Esophagus muscularis mucosa (tissue), 4 donors: ENCODE results near the gene DHX34. TPM values are rescaled to one million over a fixed set of nuclear protein-coding genes. Genes with fewer than 3 reads are reported as not detected.

Source experiments
- DNase-seq: peaks from one replicate; pipeline ENCODE4 v3.0.0-alpha.2; 2017; ENCODE audit errors: extremely low spot score
- H3K27ac ChIP-seq, 4 donors: fragments of 200-600 bp; sonication (generic); replicated peaks in 1 of 4; 1 replicate in 3 of 4; 2 replicates in 1 of 4; pipeline ENCODE4 v1.5.1; 2016 to 2019; ENCODE audit warnings: mild to moderate bottlenecking in 1 of 4
- H3K27me3 ChIP-seq, 4 donors: fragments of 200-600 bp; sonication (generic); one replicate each; pipeline versions ENCODE4 v1.5.1 to v1.6.0; 2016 to 2019
- H3K36me3 ChIP-seq, 4 donors: fragments of 200-600 bp; sonication (generic); one replicate each; pipeline ENCODE4 v1.5.1; 2016 to 2019
- H3K4me1 ChIP-seq, 4 donors: fragments of 200-600 bp; sonication (generic); one replicate each; pipeline ENCODE4 v1.5.1; 2016 to 2019
- H3K4me3 ChIP-seq, 4 donors: fragments of 200-600 bp; sonication (generic); 1 replicate in 2 of 4; 2 replicates in 2 of 4; pipeline ENCODE4 v1.5.1; 2016 to 2019; ENCODE audit warnings: mild to moderate bottlenecking in 4 of 4, moderate library complexity in 1 of 4
- H3K9me3 ChIP-seq, 4 donors: fragments of 200-600 bp; sonication (generic); 1 replicate in 3 of 4; 2 replicates in 1 of 4; pipeline ENCODE4 v1.5.1; 2016 to 2019
- EP300 ChIP-seq: sonication (generic); formaldehyde crosslinking; IDR thresholded peaks from one replicate; pipeline ENCODE4 v1.6.1; 2017; ENCODE audit warnings: antibody characterized with exemption
- POLR2A ChIP-seq: fragments of 450-650 bp; IDR thresholded peaks from one replicate; pipeline ENCODE4 v1.6.1; 2017; ENCODE audit warnings: antibody characterized with exemption, moderate library complexity, mild to moderate bottlenecking, low read depth
- POLR2AphosphoS5 ChIP-seq, 2 donors: sonication (generic); formaldehyde crosslinking; IDR thresholded peaks; one replicate each; pipeline ENCODE4 v1.6.1; 2017; ENCODE audit warnings: antibody characterized with exemption in 2 of 2
- WGBS: methylation state at CpG from one replicate; pipeline ENCODE4 v1.1.5; 2018; 5-methylcytosine and 5-hydroxymethylcytosine counted together
- intact Hi-C: fragments of 100-400 bp; cut with DNase I; formaldehyde crosslinking; loops from one replicate; pipeline ENCODE4 v1.15.1; 2023
- total RNA-seq, 4 donors: library from RNA; depleted of rRNA; stranded (reverse); fragments of >200 nt; gene quantifications; one replicate each; pipeline versions ENCODE4 v1.1.0 to v1.2.1, GENCODE V29; 2016
- TF ChIP-seq, protein P1 (sequence below), 3 experiments: fragments of 200-600 bp in 2 of 3; fragments of 450-650 bp in 1 of 3; sonication (generic) in 2 of 3; IDR thresholded peaks; one replicate each; pipeline ENCODE4 v1.5.1; 2017 to 2019; ENCODE audit warnings: antibody characterized with exemption in 3 of 3, mild to moderate bottlenecking in 2 of 3, moderate library complexity in 1 of 3

Gene DHX34
- total RNA-seq, 4 donors from 2014 or later: 9.1 to 15.6 (median 12.2) TPM

DNA sequence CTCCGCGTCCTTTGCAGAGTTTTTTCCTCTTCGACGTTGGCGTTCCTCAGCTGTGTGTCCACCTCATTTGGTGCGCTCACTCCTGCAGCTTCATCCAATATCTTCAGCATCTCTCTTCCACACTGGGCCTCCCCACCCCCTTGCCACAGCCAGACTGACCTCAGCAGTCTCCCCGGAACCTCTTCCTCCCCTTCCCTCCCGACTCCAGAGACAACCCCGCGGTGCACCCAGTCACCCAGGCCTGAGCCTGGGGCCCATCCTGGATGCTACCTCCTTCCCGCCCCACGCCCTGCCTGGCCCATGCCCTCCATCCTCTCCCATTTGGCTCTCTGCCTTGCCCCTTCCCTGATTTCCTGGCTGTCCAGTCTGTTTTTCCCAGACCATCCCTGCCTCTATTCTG is 25.2 kb upstream of the DHX34 start:
- TF ChIP-seq POLR2AphosphoS5 (IDR thresholded peaks at IDR 0.05): no peak
- TF ChIP-seq EP300: no peak
- TF ChIP-seq, protein P1, sequence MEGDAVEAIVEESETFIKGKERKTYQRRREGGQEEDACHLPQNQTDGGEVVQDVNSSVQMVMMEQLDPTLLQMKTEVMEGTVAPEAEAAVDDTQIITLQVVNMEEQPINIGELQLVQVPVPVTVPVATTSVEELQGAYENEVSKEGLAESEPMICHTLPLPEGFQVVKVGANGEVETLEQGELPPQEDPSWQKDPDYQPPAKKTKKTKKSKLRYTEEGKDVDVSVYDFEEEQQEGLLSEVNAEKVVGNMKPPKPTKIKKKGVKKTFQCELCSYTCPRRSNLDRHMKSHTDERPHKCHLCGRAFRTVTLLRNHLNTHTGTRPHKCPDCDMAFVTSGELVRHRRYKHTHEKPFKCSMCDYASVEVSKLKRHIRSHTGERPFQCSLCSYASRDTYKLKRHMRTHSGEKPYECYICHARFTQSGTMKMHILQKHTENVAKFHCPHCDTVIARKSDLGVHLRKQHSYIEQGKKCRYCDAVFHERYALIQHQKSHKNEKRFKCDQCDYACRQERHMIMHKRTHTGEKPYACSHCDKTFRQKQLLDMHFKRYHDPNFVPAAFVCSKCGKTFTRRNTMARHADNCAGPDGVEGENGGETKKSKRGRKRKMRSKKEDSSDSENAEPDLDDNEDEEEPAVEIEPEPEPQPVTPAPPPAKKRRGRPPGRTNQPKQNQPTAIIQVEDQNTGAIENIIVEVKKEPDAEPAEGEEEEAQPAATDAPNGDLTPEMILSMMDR (IDR thresholded peaks at IDR 0.05): no peak
- no peak for TF ChIP-seq POLR2A
- WGBS: 79% methylated on average over 12 of the region's 12 CpGs

DNA sequence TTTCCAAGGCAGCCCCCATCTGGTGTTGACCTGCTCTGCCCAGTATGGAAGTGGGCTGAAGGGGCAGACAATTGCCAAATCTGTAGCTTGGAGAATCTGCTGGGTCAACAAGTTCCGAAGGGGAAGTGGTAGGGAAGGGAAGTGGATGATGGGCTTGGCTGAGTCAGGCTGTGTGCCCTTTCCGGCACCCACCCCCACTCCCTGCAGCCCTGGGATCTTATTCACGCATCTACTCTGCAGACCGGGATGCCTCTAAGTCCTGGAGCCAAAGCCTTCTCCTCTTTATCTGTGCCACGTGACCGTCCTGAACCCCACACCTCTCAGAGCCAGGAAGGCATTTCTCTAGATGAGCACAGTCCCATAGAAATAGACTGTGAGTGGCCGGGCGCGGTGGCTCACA is 24.6 kb upstream of the DHX34 start:
- no peaks in the 10 kb centered on the region for H3K36me3 ChIP-seq
- H3K9me3 ChIP-seq: no peaks in the 10 kb centered on the region
- TF ChIP-seq POLR2A (no peak), POLR2AphosphoS5 (IDR thresholded peaks at IDR 0.05) (peak in 1 of 2 donors; percentile 38)
- peaks cover 0 to 54% (median 6%) of the 10 kb centered on the region in 4 donors for H3K27me3 ChIP-seq
- no peak overlapping the region for H3K4me3 ChIP-seq
- WGBS: 56% methylated on average over 9 of the region's 9 CpGs
- intact Hi-C loops: no loop called here
- peak overlapping the region in 3 of 4 donors; percentile 13 to 53 (median 37) for H3K27ac ChIP-seq
- no peak for DNase-seq
- no peaks in the 10 kb centered on the region for H3K4me1 ChIP-seq

More for the DNA sequence above, 25.2 kb upstream of the DHX34 start:
- DNase-seq: no peak
- Histone ChIP-seq H3K27me3 (peaks cover 0 to 52% (median 6%) of the 10 kb centered on the region in 4 donors), H3K4me1 (no peaks in the 10 kb centered on the region), H3K9me3 (no peaks in the 10 kb centered on the region), H3K4me3 (no peak overlapping the region), H3K27ac (peak overlapping the region; percentile 13 to 53 (median 42)), H3K36me3 (no peaks in the 10 kb centered on the region)
- intact Hi-C loops: no loop called here

DNA sequence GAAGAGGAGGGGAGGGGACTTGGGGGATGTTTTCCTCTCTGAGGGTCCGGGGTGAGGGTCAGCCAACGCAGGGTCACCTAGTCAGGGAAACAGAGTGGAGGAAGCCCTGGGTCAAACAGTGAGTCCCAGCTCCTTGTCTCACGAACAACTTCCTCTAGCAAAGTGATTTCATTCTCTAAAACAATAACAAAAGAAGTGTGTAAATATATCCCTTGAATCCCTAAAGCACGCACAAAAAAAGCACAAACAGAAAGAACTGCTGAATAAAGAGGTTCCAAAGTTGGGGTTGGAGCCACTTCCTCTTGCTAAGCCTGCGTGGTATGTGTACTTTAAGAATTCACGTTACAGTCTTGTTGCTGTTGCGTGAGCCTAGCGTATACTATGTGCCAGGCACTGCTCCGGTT is 18.6 kb upstream of the DHX34 start:
- Histone ChIP-seq H3K27ac (peak overlapping the region in 3 of 4 donors; percentile 23 to 63 (median 36)), H3K36me3 (no peaks in the 10 kb centered on the region), H3K4me3 (peak overlapping the region in 1 of 4 donors; percentile 4), H3K9me3 (no peaks in the 10 kb centered on the region), H3K4me1 (no peaks in the 10 kb centered on the region), H3K27me3 (peaks cover 0 to 45% (median 2%) of the 10 kb centered on the region in 4 donors)
- WGBS: 39% methylated on average over 9 of the region's 9 CpGs
- TF ChIP-seq, protein P1 (IDR thresholded peaks at IDR 0.05): no peak
- peak in 1 of 2 donors; percentile 31 for TF ChIP-seq POLR2AphosphoS5 (IDR thresholded peaks at IDR 0.05)
- intact Hi-C loops: no loop called here
- DNase-seq: no peak

DNA sequence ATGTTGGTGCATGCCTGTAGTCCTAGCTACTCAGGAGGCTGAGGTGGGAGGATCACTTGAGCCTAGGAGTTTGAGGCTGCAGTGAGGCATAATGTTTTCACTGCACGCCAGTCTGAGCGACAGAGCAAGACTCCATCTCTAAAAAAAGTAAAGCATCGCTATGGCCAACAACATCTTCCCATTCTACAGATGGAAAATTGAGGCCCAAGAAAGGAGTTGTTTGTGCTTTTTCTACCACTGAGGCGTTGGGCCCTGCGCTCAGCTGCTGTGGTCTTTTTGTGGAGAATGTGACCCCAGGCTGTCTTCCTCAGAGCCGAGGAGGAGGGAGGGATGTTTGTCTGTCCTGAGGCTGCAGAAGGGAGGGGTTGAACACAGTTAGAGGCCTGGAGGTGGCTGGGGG is 17.6 kb upstream of the DHX34 start:
- 93% methylated on average over 6 of the region's 6 CpGs for WGBS

DNA sequence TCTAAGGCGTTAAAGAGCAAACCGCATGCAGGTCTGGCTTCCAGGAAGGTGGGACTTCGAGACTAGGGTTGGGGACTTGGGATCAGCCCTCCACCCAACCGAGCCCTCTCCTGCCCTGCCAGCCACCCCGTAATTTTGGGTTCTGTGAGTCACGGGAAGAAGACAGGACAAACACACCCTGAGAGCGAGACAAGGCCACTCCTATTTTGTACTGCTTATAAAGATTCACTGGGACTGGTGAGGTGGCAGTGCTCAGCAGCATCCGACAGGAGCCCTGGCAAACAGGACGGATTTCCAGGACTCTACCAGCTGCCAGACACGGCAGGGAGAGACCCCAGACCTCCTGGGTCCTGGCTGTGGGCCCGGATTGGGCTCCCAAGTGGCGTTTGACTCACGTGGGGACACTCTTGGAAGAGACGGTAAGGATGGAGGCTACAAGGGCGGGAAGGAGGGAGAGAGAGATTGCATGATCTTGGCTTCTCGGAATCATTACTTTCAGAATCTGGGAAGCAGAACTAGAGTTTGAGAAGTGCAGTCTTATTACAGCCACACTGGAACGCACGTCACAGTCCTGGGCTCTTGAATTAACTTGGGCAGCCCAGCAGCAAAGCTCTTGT is 17.1 kb upstream of the DHX34 start, which contains the start of gene C5AR2:
TSS of gene C5AR2 (plus strand) at position 245 of the 617 bp plus-strand sequence. CDS start 8,625 bp downstream, outside the sequence.
- 51% methylated on average over 17 of the region's 18 CpGs for WGBS
- intact Hi-C loops: no loop called here
- H3K36me3 ChIP-seq: no peaks in the 10 kb centered on the region
- peaks cover 0 to 45% (median 2%) of the 10 kb centered on the region in 4 donors for H3K27me3 ChIP-seq
- H3K27ac ChIP-seq: peak within 1 kb of the TSS in 3 of 4 donors; percentile 23 to 36 (median 24)
- H3K9me3 ChIP-seq: no peaks in the 10 kb centered on the region
- H3K4me1 ChIP-seq: no peaks in the 10 kb centered on the region
- TF ChIP-seq, protein P1 (IDR thresholded peaks at IDR 0.05): no peak
- TF ChIP-seq EP300: no peak
- TF ChIP-seq POLR2AphosphoS5 (IDR thresholded peaks at IDR 0.05): peak in 1 of 2 donors; percentile 49
- DNase-seq: no peak
- no peak within 1 kb of the TSS for H3K4me3 ChIP-seq

More for the DNA sequence above, 17.6 kb upstream of the DHX34 start:
- no peak overlapping the region for H3K4me3 ChIP-seq
- peak overlapping the region in 2 of 4 donors; percentile 23 to 36 for H3K27ac ChIP-seq
- TF ChIP-seq POLR2AphosphoS5 (IDR thresholded peaks at IDR 0.05) (no peak), EP300 (no peak), POLR2A (no peak)
- TF ChIP-seq, protein P1 (IDR thresholded peaks at IDR 0.05): no peak
- H3K9me3 ChIP-seq: no peaks in the 10 kb centered on the region
- H3K4me1 ChIP-seq: no peaks in the 10 kb centered on the region
- peaks cover 0 to 45% (median 2%) of the 10 kb centered on the region in 4 donors for H3K27me3 ChIP-seq
- intact Hi-C loops: no loop called here
- no peaks in the 10 kb centered on the region for H3K36me3 ChIP-seq
- DNase-seq: no peak
